ENCODE measurements around the gene KLHL13. TPM values are rescaled to one million over a fixed set of nuclear protein-coding genes. Genes with fewer than 3 reads are reported as not detected.

KLHL13 gene
- total and polyA plus RNA-seq, 5 donors from 2014 or later, result 0.25 to 0.61 (median 0.27) TPM; not detected in 1

- Histone ChIP-seq H3K27me3 (ENCODE audit: control insufficient read depth, insufficient read depth, low read length) (no peaks in the 10 kb centered on the region), H3K9me3 (ENCODE audit: control insufficient read depth in 2 of 2, low read length in 2 of 2) (no peaks in the 10 kb centered on the region), H3K36me3 (ENCODE audit: control insufficient read depth, insufficient read depth, low read length) (no peaks in the 10 kb centered on the region), H3K27ac (ENCODE audit: insufficient read depth, low read length, poor library complexity, severe bottlenecking) (no peak overlapping the region), H3K4me3 (ENCODE audit: low read depth, low read length) (no peak overlapping the region), H3K4me1 (ENCODE audit: control insufficient read depth, insufficient read depth, low read length, poor library complexity, severe bottlenecking) (no peaks in the 10 kb centered on the region)
- no peaks in the 10 kb centered on the region for H3K36me3 Mint-ChIP-seq
- no peak overlapping the region for H3K27ac Mint-ChIP-seq
- H3K4me1 Mint-ChIP-seq, result no peaks in the 10 kb centered on the region
- no peaks in the 10 kb centered on the region for H3K27me3 Mint-ChIP-seq
- no peak overlapping the region for H3K4me3 Mint-ChIP-seq
- no peak for ATAC-seq (ENCODE audit: low read depth in 2 of 2)
- DNase-seq, result no peak
- H3K9me3 Mint-ChIP-seq, result no peaks in the 10 kb centered on the region
Measured at GRCh38 chrX:117998171-117998570, 118.4 kb downstream of the KLHL13 start.

GRCh38 chrX:117996918-117997480 is 119.6 kb downstream of the KLHL13 start:
- ATAC-seq (ENCODE audit: low read depth in 2 of 2) (no peak), DNase-seq (no peak)
- Mint-ChIP-seq H3K4me1 (no peaks in the 10 kb centered on the region), H3K36me3 (no peaks in the 10 kb centered on the region), H3K27me3 (no peaks in the 10 kb centered on the region), H3K27ac (no peak overlapping the region), H3K9me3 (no peaks in the 10 kb centered on the region), H3K4me3 (no peak overlapping the region)
- no peaks in the 10 kb centered on the region for H3K27me3 ChIP-seq (ENCODE audit: control insufficient read depth, insufficient read depth, low read length)
- no peaks in the 10 kb centered on the region for H3K9me3 ChIP-seq (ENCODE audit: control insufficient read depth in 2 of 2, low read length in 2 of 2)
- H3K4me3 ChIP-seq (ENCODE audit: low read depth, low read length), result no peak overlapping the region
- H3K4me1 ChIP-seq (ENCODE audit: control insufficient read depth, insufficient read depth, low read length, poor library complexity, severe bottlenecking), result no peaks in the 10 kb centered on the region
- no peaks in the 10 kb centered on the region for H3K36me3 ChIP-seq (ENCODE audit: control insufficient read depth, insufficient read depth, low read length)
- no peak overlapping the region for H3K27ac ChIP-seq (ENCODE audit: insufficient read depth, low read length, poor library complexity, severe bottlenecking)

- ATAC-seq (ENCODE audit: low read depth in 2 of 2) (no peak), DNase-seq (no peak)
- H3K36me3 ChIP-seq (ENCODE audit: control insufficient read depth, insufficient read depth, low read length), result no peaks in the 10 kb centered on the region
- H3K27ac ChIP-seq (ENCODE audit: insufficient read depth, low read length, poor library complexity, severe bottlenecking), result no peak overlapping the region
- no peaks in the 10 kb centered on the region for H3K27me3 Mint-ChIP-seq
- H3K4me3 Mint-ChIP-seq, result no peak overlapping the region
- H3K9me3 ChIP-seq (ENCODE audit: control insufficient read depth in 2 of 2, low read length in 2 of 2), result no peaks in the 10 kb centered on the region
- no peak overlapping the region for H3K27ac Mint-ChIP-seq
- no peak overlapping the region for H3K4me3 ChIP-seq (ENCODE audit: low read depth, low read length)
- no peaks in the 10 kb centered on the region for H3K36me3 Mint-ChIP-seq
- H3K9me3 Mint-ChIP-seq, result no peaks in the 10 kb centered on the region
- no peaks in the 10 kb centered on the region for H3K27me3 ChIP-seq (ENCODE audit: control insufficient read depth, insufficient read depth, low read length)
- no peaks in the 10 kb centered on the region for H3K4me1 Mint-ChIP-seq
- H3K4me1 ChIP-seq (ENCODE audit: control insufficient read depth, insufficient read depth, low read length, poor library complexity, severe bottlenecking), result no peaks in the 10 kb centered on the region
Measured at GRCh38 chrX:117996408-117996807, 120.2 kb downstream of the KLHL13 start.

GRCh38 chrX:117995378-117995777 is 121.2 kb downstream of the KLHL13 start:
- H3K27ac ChIP-seq (ENCODE audit: insufficient read depth, low read length, poor library complexity, severe bottlenecking), result no peak overlapping the region
- H3K9me3 ChIP-seq (ENCODE audit: control insufficient read depth in 2 of 2, low read length in 2 of 2), result no peaks in the 10 kb centered on the region
- ATAC-seq (ENCODE audit: low read depth in 2 of 2) (no peak), DNase-seq (no peak)
- H3K4me3 ChIP-seq (ENCODE audit: low read depth, low read length), result no peak overlapping the region
- H3K27me3 Mint-ChIP-seq, result no peaks in the 10 kb centered on the region
- no peak overlapping the region for H3K4me3 Mint-ChIP-seq
- no peaks in the 10 kb centered on the region for H3K36me3 Mint-ChIP-seq
- no peaks in the 10 kb centered on the region for H3K4me1 ChIP-seq (ENCODE audit: control insufficient read depth, insufficient read depth, low read length, poor library complexity, severe bottlenecking)
- no peaks in the 10 kb centered on the region for H3K27me3 ChIP-seq (ENCODE audit: control insufficient read depth, insufficient read depth, low read length)
- H3K27ac Mint-ChIP-seq, result no peak overlapping the region
- H3K4me1 Mint-ChIP-seq, result no peaks in the 10 kb centered on the region
- H3K9me3 Mint-ChIP-seq, result no peaks in the 10 kb centered on the region
- no peaks in the 10 kb centered on the region for H3K36me3 ChIP-seq (ENCODE audit: control insufficient read depth, insufficient read depth, low read length)

- ATAC-seq (ENCODE audit: low read depth in 2 of 2) (no peak), DNase-seq (no peak)
- no peaks in the 10 kb centered on the region for H3K36me3 ChIP-seq (ENCODE audit: control insufficient read depth, insufficient read depth, low read length)
- no peaks in the 10 kb centered on the region for H3K27me3 ChIP-seq (ENCODE audit: control insufficient read depth, insufficient read depth, low read length)
- H3K9me3 Mint-ChIP-seq, result no peaks in the 10 kb centered on the region
- H3K4me1 ChIP-seq (ENCODE audit: control insufficient read depth, insufficient read depth, low read length, poor library complexity, severe bottlenecking), result no peaks in the 10 kb centered on the region
- H3K4me3 ChIP-seq (ENCODE audit: low read depth, low read length), result no peak overlapping the region
- H3K9me3 ChIP-seq (ENCODE audit: control insufficient read depth in 2 of 2, low read length in 2 of 2), result no peaks in the 10 kb centered on the region
- H3K27ac ChIP-seq (ENCODE audit: insufficient read depth, low read length, poor library complexity, severe bottlenecking), result no peak overlapping the region
- H3K27ac Mint-ChIP-seq, result no peak overlapping the region
- no peaks in the 10 kb centered on the region for H3K27me3 Mint-ChIP-seq
- H3K36me3 Mint-ChIP-seq, result no peaks in the 10 kb centered on the region
- H3K4me1 Mint-ChIP-seq, result no peaks in the 10 kb centered on the region
- no peak overlapping the region for H3K4me3 Mint-ChIP-seq
Measured at GRCh38 chrX:117992192-117992723, 124.4 kb downstream of the KLHL13 start.

GRCh38 chrX:117990438-117990837 is 126.2 kb downstream of the KLHL13 start:
- H3K36me3 Mint-ChIP-seq, result no peaks in the 10 kb centered on the region
- DNase-seq (no peak), ATAC-seq (ENCODE audit: low read depth in 2 of 2) (no peak)
- Histone ChIP-seq H3K9me3 (ENCODE audit: control insufficient read depth in 2 of 2, low read length in 2 of 2) (no peaks in the 10 kb centered on the region), H3K4me3 (ENCODE audit: low read depth, low read length) (no peak overlapping the region), H3K36me3 (ENCODE audit: control insufficient read depth, insufficient read depth, low read length) (no peaks in the 10 kb centered on the region), H3K27ac (ENCODE audit: insufficient read depth, low read length, poor library complexity, severe bottlenecking) (no peak overlapping the region), H3K4me1 (ENCODE audit: control insufficient read depth, insufficient read depth, low read length, poor library complexity, severe bottlenecking) (no peaks in the 10 kb centered on the region), H3K27me3 (ENCODE audit: control insufficient read depth, insufficient read depth, low read length) (no peaks in the 10 kb centered on the region)
- no peak overlapping the region for H3K4me3 Mint-ChIP-seq
- no peaks in the 10 kb centered on the region for H3K4me1 Mint-ChIP-seq
- H3K27ac Mint-ChIP-seq, result no peak overlapping the region
- H3K27me3 Mint-ChIP-seq, result no peaks in the 10 kb centered on the region
- no peaks in the 10 kb centered on the region for H3K9me3 Mint-ChIP-seq

GRCh38 chrX:117989512-117989911 is 127.1 kb downstream of the KLHL13 start:
- no peak overlapping the region for H3K27ac ChIP-seq (ENCODE audit: insufficient read depth, low read length, poor library complexity, severe bottlenecking)
- no peak overlapping the region for H3K4me3 ChIP-seq (ENCODE audit: low read depth, low read length)
- no peak for DNase-seq
- ATAC-seq (ENCODE audit: low read depth in 2 of 2), result no peak
- no peaks in the 10 kb centered on the region for H3K4me1 Mint-ChIP-seq
- H3K36me3 Mint-ChIP-seq, result no peaks in the 10 kb centered on the region
- H3K36me3 ChIP-seq (ENCODE audit: control insufficient read depth, insufficient read depth, low read length), result no peaks in the 10 kb centered on the region
- H3K9me3 ChIP-seq (ENCODE audit: control insufficient read depth in 2 of 2, low read length in 2 of 2), result no peaks in the 10 kb centered on the region
- no peak overlapping the region for H3K4me3 Mint-ChIP-seq
- no peak overlapping the region for H3K27ac Mint-ChIP-seq
- no peaks in the 10 kb centered on the region for H3K27me3 ChIP-seq (ENCODE audit: control insufficient read depth, insufficient read depth, low read length)
- H3K9me3 Mint-ChIP-seq, result no peaks in the 10 kb centered on the region
- H3K4me1 ChIP-seq (ENCODE audit: control insufficient read depth, insufficient read depth, low read length, poor library complexity, severe bottlenecking), result no peaks in the 10 kb centered on the region
- H3K27me3 Mint-ChIP-seq, result no peaks in the 10 kb centered on the region

GRCh38 chrX:117987373-117987772 is 129.2 kb downstream of the KLHL13 start:
- H3K27ac ChIP-seq (ENCODE audit: insufficient read depth, low read length, poor library complexity, severe bottlenecking), result no peak overlapping the region
- H3K27me3 Mint-ChIP-seq, result no peaks in the 10 kb centered on the region
- no peak overlapping the region for H3K27ac Mint-ChIP-seq
- no peak overlapping the region for H3K4me3 Mint-ChIP-seq
- no peak overlapping the region for H3K4me3 ChIP-seq (ENCODE audit: low read depth, low read length)
- H3K4me1 Mint-ChIP-seq, result no peaks in the 10 kb centered on the region
- no peaks in the 10 kb centered on the region for H3K36me3 ChIP-seq (ENCODE audit: control insufficient read depth, insufficient read depth, low read length)
- no peak for DNase-seq
- H3K4me1 ChIP-seq (ENCODE audit: control insufficient read depth, insufficient read depth, low read length, poor library complexity, severe bottlenecking), result no peaks in the 10 kb centered on the region
- no peaks in the 10 kb centered on the region for H3K9me3 Mint-ChIP-seq
- no peaks in the 10 kb centered on the region for H3K27me3 ChIP-seq (ENCODE audit: control insufficient read depth, insufficient read depth, low read length)
- no peaks in the 10 kb centered on the region for H3K36me3 Mint-ChIP-seq
- ATAC-seq (ENCODE audit: low read depth in 2 of 2), result no peak
- no peaks in the 10 kb centered on the region for H3K9me3 ChIP-seq (ENCODE audit: control insufficient read depth in 2 of 2, low read length in 2 of 2)

All from CD4-positive, CD25-positive, alpha-beta regulatory T cell (primary cell).